Mononuclear cell (primary cell): Measurements from ENCODE around the gene HIC1. TPM values are rescaled to one million over a fixed set of nuclear protein-coding genes. Genes with fewer than 3 reads are reported as not detected.

ENCODE experiments used
- H3K27me3 ChIP-seq: 2 replicates; pipeline ENCODE4 v1.6.0; 2011; ENCODE audit warnings: low read length, control low read depth; ENCODE audit not compliant: insufficient read depth
- H3K4me1 ChIP-seq: 2 replicates; pipeline ENCODE4 v1.5.1; 2011; ENCODE audit warnings: mild to moderate bottlenecking, low read length, control low read depth; ENCODE audit not compliant: insufficient read depth
- H3K4me3 ChIP-seq: 2 replicates; pipeline ENCODE4 v1.5.1; 2011; ENCODE audit warnings: mild to moderate bottlenecking, low read length, moderate library complexity
- H3K9me3 ChIP-seq: 2 replicates; pipeline ENCODE4 v1.5.1; 2011; ENCODE audit warnings: low read depth, mild to moderate bottlenecking, control low read depth, low read length
- total RNA-seq: library from RNA; depleted of rRNA; stranded (reverse); fragments of >200 nt; gene quantifications from one replicate; pipeline ENCODE4 v1.2.3, GENCODE V29; 2012

HIC1 gene
- total RNA-seq, 1 donor = 16.4 TPM

DNA sequence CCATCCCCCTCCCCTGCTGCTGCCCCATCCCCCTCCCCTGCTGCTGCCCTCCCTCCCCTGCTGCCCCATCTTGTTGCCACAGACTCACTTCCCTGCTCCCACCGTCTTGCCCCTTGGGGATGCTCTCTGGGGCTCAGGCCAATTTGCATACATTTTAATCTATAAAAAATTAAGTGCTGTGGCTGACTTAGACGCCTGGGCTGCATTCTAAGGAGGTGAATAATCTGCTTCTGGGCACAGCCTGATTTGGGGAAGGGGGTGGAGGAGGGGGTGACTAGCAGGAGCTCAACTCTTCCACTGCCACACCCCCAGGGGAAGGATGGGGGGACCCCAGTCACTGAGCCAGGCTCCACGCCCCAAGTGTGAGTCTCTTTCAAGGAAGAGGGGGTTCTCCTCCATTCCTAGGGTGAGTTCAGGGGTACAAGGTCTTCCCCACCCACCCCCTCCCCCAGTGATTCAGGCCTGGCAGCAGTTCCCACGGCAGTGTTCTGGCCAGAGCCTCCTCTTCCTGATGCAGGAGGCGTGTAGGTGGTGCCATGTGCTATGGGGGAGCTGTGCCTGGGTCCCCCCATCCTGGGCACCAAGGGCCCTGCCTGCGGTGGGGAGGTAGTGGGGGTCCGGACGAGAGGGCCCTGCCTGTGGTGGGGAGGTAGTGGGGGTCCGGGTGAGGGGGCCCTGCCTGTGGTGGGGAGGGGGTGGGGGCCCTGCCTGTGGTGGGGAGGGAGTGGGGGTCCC lies 19.9 kb upstream of the HIC1 start:
- Histone ChIP-seq H3K27me3 (no peaks in the 10 kb centered on the region), H3K4me3 (no peak overlapping the region), H3K9me3 (no peaks in the 10 kb centered on the region), H3K4me1 (peaks cover 12% of the 10 kb centered on the region)

DNA sequence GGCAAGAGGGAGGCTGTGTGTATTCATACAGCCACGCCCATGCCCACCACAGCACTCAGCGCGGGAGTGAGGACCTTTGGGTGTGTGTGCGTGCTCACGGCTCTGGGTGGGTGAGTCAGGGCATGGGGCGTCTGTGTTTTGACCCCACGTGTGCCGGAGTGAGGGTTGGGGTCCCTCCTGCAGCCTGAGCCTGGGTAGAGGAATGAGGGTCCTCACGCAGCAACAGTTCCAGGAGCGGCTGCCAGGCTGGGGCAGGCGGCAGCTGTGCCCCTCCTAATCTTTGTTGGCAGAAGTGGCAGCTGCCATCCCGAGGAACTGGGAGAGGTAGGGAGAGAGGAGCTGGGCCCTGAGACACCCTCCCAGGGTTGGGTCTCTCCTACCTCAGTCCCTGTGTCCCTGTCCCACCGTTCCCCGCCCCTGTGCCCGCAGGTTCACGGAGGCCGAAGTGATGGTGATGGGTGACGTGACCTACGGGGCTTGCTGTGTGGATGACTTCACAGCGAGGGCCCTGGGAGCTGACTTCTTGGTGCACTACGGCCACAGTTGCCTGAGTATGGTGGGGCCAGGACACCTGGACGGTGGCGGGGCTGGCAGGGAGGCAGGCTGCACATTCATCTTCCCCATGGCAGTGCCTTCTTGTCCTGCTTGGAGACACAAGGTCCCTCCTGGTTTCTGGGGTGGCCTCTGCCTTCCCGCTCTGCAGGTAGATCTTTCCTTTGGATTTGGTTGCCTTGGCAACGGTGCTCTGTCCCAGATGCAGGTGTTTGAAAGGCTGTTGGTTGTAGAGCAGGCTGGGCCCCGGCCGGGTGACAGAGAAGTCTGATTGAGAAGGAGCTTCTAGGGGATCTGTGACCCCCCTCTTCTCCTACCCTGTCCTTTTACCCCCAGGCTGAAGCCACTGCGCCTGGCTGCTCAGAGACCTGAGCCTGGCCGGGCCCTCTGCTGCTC lies 19.1 kb upstream of the HIC1 start:
- no peaks in the 10 kb centered on the region for H3K27me3 ChIP-seq
- H3K4me3 ChIP-seq = no peak overlapping the region
- no peaks in the 10 kb centered on the region for H3K9me3 ChIP-seq
- H3K4me1 ChIP-seq = peaks cover 8% of the 10 kb centered on the region

DNA sequence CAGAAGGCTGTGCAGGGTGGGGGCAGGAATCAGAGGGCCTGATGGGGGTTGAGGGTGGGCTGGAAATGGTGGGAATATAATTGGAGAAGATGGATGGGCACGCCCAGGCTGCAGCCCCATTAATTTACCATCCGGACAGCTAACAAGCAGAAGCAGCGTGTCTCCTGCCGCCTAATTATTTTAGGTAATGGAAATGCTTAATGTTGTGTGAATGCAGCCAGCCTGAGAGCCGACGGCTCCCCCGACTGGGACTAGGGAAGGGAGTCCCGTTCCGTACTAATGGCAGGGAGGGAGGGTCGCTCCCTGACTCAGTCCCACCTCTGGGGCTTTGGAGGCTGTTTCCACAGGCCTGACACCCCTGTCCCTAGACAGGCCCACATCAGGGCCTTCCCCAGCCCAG lies 17.7 kb upstream of the HIC1 start:
- Histone ChIP-seq H3K27me3 (no peaks in the 10 kb centered on the region), H3K9me3 (no peaks in the 10 kb centered on the region), H3K4me3 (no peak overlapping the region), H3K4me1 (peaks cover 8% of the 10 kb centered on the region)

DNA sequence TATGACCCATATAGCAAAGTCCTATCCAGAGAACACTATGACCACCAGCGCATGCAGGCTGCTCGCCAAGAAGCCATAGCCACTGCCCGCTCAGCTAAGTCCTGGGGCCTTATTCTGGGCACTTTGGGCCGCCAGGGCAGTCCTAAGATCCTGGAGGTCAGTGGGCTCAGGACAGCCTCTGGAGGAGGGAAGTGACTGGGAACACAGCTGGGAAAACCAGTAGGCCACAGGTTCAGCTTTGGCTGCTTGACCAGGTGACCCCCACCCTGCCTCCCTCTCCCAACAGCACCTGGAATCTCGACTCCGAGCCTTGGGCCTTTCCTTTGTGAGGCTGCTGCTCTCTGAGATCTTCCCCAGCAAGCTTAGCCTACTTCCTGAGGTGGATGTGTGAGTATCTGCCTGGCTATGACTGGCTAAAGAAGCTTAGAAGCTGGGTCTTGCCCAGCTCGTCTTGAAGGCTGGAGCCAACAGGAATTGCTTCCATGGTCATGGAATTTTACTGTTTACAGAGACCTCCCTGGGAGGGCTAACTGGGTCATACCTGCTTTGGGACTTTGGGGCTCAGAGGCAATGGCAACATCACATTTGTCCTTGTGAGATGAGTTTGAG lies 14.6 kb upstream of the HIC1 start:
- Histone ChIP-seq H3K9me3 (no peaks in the 10 kb centered on the region), H3K4me1 (peaks cover 19% of the 10 kb centered on the region), H3K27me3 (no peaks in the 10 kb centered on the region), H3K4me3 (no peak overlapping the region)

DNA sequence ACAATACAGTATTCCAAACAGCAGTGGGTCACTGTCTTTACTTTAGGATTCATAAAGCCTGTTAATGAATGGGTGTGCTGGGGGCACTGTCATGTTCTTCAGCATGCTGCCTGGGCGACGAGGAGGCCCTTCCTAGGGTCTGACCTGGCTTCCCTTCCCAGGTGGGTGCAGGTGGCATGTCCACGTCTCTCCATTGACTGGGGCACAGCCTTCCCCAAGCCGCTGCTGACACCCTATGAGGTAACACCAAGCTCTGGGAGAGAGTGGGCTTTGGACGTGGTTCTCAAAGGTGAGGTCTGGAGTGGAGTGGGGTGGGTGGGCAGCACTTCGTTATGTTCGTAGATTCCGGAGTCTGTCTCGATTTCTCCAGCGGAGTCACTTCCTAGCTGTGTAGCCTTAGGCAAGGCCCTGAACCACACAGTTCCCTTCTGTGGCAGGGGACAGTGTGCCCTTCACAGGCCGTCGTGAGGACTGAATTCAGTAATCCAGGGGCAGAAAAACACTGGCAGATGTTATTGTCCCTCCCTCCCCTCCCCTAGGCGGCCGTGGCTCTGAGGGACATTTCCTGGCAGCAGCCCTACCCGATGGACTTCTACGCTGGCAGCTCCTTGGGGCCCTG lies 13.9 kb upstream of the HIC1 start:
- Histone ChIP-seq H3K9me3 (no peaks in the 10 kb centered on the region), H3K27me3 (no peaks in the 10 kb centered on the region), H3K4me1 (peaks cover 19% of the 10 kb centered on the region), H3K4me3 (peak overlapping the region; percentile 85)

DNA sequence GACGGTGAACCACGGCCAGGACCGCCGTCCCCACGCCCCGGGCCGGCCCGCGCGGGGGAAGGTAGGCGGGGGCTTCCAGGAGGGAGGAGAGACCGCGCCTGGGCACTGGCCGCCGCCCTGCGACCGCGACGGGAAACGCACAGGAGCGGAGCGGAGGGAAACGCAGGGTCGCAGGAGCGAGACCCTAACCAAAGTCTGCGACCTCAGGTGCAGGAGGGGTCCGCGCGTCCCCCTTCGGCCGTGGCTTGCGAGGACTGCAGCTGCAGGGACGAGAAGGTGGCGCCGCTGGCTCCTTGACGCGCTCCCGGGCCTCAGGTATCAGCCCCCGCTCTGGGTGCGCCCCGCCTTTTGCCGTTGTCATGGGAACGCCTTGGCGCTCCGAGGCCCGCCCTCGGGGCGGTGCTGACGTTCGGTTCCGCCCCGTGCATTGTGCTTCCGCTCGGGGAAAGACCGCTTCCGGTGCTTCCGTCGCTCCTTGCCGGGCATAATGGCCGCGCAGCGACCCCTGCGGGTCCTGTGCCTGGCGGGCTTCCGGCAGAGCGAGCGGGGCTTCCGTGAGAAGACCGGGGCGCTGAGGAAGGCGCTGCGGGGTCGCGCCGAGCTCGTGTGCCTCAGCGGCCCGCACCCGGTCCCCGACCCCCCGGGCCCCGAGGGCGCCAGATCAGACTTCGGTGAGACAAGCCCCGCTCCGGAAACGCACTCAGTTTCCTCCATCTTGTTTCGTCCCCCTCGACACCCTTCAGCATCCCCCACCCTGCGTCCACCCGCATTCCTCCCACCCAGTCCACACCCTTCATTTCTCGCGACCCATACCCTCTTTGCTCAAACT lies 13.1 kb upstream of the HIC1 start, which contains the start of gene OVCA2:
Gene OVCA2, plus strand, starts transcription at position 462 of the 829 bp plus-strand sequence. Its CDS starts 26 bp downstream, at position 488.
- Histone ChIP-seq H3K27me3 (no peaks in the 10 kb centered on the region), H3K4me1 (peaks cover 19% of the 10 kb centered on the region), H3K9me3 (no peaks in the 10 kb centered on the region), H3K4me3 (peak within 1 kb of the TSS; percentile 85)

DNA sequence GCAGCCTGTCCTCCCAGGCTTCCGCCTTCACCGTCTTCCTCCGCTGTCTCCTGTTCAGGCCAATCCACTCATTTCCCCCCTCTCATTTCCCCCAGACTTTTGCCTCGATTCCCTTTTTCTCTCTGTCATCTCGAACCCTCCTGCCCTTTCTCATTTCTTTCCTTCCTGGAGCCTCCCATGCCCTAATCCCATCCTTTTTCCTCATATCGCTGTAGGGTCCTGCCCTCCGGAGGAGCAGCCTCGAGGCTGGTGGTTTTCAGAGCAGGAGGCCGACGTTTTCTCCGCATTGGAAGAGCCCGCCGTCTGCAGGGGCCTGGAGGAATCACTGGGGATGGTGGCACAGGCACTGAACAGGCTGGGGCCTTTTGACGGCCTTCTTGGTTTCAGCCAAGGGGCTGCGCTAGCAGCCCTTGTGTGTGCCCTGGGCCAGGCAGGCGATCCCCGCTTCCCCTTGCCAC lies 12.5 kb upstream of the HIC1 start:
- peak overlapping the region; percentile 85 for H3K4me3 ChIP-seq

DNA sequence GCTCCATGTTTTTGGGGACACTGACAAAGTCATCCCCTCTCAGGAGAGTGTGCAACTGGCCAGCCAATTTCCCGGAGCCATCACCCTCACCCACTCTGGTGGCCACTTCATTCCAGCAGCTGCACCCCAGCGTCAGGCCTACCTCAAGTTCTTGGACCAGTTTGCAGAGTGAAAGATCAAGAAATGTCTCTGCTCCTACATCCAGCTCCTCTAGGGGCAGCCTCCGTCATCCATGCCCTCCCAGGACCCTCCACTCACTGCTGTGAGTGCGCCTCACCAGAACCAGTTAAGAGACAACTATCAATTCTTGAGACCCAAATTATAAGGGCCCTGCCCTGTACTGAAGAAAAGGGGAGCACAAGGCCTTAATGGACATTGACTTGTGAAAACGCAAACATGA lies 12.0 kb upstream of the HIC1 start:
- Histone ChIP-seq H3K9me3 (no peaks in the 10 kb centered on the region), H3K4me1 (peaks cover 19% of the 10 kb centered on the region), H3K27me3 (peaks cover 1% of the 10 kb centered on the region), H3K4me3 (no peak overlapping the region)

More for the DNA sequence above, 12.5 kb upstream of the HIC1 start:
- Histone ChIP-seq H3K9me3 (no peaks in the 10 kb centered on the region), H3K27me3 (no peaks in the 10 kb centered on the region), H3K4me1 (peaks cover 19% of the 10 kb centered on the region)

DNA sequence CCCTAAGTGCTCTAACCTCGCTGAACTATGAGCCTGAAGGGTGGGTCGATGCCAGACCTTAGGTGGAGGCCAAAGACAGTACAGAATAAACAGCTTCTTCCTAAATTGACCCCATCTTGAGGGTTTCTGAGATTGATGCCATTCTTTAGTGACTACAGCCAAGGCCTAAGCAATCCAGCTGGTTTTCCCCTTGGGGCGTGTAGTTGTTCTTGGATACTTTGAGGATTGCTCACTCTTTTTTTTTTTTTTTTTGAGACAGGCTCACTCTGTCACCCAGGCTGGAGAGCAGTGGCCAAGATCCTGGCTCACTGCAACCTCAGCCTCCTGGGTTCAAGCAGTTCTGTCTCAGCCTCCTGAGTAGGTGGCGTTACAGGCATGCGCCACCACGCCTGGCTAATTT lies 11.1 kb upstream of the HIC1 start:
- H3K4me1 ChIP-seq = peaks cover 23% of the 10 kb centered on the region
- H3K27me3 ChIP-seq = peaks cover 10% of the 10 kb centered on the region
- no peaks in the 10 kb centered on the region for H3K9me3 ChIP-seq
- H3K4me3 ChIP-seq = no peak overlapping the region

DNA sequence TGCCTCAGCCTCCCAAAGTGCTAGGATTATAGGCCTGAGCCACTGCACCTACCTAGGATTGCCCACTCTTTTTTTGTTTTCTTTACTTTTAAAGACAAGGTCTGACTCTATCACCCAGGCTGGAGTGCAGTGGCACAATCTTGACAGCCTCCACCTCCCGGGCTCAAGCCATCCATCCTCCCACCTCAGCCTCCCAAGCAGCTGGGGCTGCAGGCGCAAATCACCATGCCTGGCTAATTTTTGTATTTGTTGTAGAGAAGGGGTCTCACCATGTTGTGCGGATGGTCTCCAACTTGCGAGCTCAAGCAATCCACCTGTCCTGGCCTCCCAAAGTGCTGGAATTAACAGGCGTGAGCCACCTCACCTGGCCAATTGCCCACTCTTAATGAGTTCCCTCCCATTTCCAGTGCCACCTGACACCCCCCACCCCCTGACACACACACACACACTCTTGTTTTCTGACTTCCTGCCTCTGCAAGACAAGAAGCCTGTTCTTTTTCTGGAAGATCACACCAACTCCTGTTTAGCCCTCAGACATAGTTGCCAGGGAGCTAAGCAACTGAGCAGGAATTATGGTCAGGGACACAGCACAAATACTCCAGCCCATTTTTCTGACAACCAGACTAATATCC lies 10.5 kb upstream of the HIC1 start:
- no peaks in the 10 kb centered on the region for H3K9me3 ChIP-seq
- no peak overlapping the region for H3K4me3 ChIP-seq
- peaks cover 29% of the 10 kb centered on the region for H3K4me1 ChIP-seq
- peaks cover 15% of the 10 kb centered on the region for H3K27me3 ChIP-seq

DNA sequence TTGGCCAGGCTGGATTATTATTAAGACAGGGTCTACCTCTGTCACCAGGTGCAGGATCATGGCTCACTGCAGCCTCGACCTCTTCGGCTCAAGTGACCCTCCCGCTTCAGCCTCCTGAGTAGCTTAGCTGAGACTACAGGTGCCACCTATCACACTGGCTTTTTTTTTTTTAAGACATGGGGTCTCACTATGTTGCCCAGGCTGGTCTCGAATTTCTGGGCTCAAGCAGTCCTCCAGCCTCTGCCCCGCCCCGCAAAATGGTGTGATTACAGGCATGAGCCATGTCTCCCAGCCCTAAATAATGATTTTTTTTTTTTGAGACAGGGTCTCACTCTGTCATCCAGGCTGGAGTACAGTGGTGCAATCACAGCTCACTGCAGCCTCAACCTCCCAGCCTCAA lies 7.3 kb upstream of the HIC1 start:
- Histone ChIP-seq H3K4me1 (peaks cover 20% of the 10 kb centered on the region), H3K9me3 (no peaks in the 10 kb centered on the region), H3K4me3 (no peak overlapping the region), H3K27me3 (peaks cover 23% of the 10 kb centered on the region)

DNA sequence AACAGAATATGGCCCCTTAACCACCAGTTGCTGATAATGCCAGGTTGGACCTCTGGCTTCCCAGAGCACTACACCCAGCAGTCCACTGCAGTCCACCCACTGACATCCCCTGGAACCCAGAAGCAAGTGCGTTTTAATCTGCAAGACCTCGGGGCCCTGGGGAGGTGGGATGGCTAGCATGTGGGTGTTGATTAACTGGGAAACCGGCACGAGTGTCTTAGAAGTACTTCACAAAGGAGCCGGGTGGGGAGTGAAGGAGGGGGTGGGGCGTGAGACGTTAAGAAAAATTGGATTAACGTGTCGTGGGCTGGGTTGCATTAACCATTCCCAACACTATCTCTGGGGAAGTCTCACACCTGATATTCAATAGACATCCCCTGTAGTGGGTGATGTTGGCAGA lies 6.1 kb upstream of the HIC1 start:
- Histone ChIP-seq H3K9me3 (no peaks in the 10 kb centered on the region), H3K27me3 (peaks cover 29% of the 10 kb centered on the region), H3K4me1 (peaks cover 22% of the 10 kb centered on the region), H3K4me3 (no peak overlapping the region)

DNA sequence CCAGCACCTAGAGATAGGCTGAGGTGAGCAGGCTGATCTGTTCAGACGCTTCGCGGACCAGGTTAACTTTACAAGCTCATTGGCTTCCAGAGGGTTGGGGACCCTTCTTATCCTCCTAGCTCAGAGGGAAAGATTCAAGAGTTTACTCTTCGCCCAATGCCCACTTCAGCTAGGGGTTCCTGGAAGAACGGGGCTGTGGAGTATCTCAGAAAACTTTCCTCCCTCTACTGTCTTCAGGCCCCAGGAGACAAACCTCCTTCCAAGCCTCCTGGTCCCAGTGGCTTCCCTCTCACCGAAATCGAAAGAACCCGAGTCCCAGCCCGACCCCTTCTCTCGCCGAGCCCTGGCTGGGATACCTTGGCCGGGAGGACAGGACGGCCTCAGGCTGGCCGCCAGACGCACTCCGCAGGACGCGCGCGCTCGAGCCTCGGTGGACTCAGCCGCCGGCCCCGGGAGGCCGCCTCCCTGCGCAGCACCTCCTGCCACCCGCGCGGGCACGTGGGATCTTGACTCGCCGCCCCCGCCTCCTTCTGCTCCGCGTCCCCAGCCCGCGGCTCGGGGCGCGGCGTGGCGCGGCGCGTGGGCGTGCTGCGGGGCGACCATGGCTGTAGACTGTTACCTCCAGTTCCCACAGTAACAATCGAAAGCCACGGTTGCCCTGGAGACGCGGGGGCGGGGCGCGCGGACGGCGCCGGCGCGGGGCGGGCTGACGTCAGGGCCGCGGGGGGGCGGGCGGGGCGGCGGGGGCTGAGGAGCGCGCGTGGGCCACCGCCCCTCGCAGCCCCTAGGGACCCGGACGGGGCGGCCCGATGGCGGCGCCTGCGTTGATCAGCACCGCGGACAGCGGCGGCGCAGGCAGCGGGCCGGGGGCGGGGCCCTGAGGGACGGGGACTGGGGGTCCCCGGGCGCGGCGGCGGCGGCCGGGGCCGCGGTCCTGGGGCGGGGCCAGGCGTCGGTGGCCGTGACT lies 5.3 kb upstream of the HIC1 start:
- Histone ChIP-seq H3K4me3 (peak overlapping the region; percentile 44), H3K9me3 (no peaks in the 10 kb centered on the region), H3K4me1 (peaks cover 30% of the 10 kb centered on the region), H3K27me3 (peaks cover 35% of the 10 kb centered on the region)
